Measurements from ENCODE around the gene SIMC1.
"Not testable (repeated sequence)": the region's sequence is repeated elsewhere in the genome, so short reads cannot be mapped to it uniquely, and the experiment has no call there.

GRCh38 chr5:176244318-176244717 is 6.1 kb downstream of the SIMC1 start:
- TF ChIP-seq, protein P1, sequence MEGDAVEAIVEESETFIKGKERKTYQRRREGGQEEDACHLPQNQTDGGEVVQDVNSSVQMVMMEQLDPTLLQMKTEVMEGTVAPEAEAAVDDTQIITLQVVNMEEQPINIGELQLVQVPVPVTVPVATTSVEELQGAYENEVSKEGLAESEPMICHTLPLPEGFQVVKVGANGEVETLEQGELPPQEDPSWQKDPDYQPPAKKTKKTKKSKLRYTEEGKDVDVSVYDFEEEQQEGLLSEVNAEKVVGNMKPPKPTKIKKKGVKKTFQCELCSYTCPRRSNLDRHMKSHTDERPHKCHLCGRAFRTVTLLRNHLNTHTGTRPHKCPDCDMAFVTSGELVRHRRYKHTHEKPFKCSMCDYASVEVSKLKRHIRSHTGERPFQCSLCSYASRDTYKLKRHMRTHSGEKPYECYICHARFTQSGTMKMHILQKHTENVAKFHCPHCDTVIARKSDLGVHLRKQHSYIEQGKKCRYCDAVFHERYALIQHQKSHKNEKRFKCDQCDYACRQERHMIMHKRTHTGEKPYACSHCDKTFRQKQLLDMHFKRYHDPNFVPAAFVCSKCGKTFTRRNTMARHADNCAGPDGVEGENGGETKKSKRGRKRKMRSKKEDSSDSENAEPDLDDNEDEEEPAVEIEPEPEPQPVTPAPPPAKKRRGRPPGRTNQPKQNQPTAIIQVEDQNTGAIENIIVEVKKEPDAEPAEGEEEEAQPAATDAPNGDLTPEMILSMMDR (IDR thresholded peaks at IDR 0.05), result not testable (repeated sequence)
- TF ChIP-seq EP300 (IDR thresholded peaks at IDR 0.05), result not testable (repeated sequence)
